ENCODE results near the gene EPB41L5. TPM values are rescaled to one million over a fixed set of nuclear protein-coding genes. Genes with fewer than 3 reads are reported as not detected.

EPB41L5 gene
- total and polyA plus RNA-seq, 9 donors = 9.3 to 39.5 (median 27.1) TPM

- intact Hi-C loops (cut with DNase I) = no loop called here
- TF ChIP-seq, protein P1, sequence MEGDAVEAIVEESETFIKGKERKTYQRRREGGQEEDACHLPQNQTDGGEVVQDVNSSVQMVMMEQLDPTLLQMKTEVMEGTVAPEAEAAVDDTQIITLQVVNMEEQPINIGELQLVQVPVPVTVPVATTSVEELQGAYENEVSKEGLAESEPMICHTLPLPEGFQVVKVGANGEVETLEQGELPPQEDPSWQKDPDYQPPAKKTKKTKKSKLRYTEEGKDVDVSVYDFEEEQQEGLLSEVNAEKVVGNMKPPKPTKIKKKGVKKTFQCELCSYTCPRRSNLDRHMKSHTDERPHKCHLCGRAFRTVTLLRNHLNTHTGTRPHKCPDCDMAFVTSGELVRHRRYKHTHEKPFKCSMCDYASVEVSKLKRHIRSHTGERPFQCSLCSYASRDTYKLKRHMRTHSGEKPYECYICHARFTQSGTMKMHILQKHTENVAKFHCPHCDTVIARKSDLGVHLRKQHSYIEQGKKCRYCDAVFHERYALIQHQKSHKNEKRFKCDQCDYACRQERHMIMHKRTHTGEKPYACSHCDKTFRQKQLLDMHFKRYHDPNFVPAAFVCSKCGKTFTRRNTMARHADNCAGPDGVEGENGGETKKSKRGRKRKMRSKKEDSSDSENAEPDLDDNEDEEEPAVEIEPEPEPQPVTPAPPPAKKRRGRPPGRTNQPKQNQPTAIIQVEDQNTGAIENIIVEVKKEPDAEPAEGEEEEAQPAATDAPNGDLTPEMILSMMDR (IDR thresholded peaks at IDR 0.05) = no peak
- TF ChIP-seq POLR2A (IDR thresholded peaks at IDR 0.05) = no peak
- H3K27ac ChIP-seq = no peak overlapping the region
- DNase-seq = no peak
- no peak overlapping the region for H3K4me3 ChIP-seq
- H3K9me3 ChIP-seq = no peaks in the 10 kb centered on the region
- 94 to 95% (median 95%) methylated on average over 4 of the region's 4 CpGs for WGBS, 3 donors
- no peaks in the 10 kb centered on the region for H3K36me3 ChIP-seq
- no peaks in the 10 kb centered on the region for H3K4me1 ChIP-seq (ENCODE audit: insufficient read depth)
- no peaks in the 10 kb centered on the region for H3K27me3 ChIP-seq
These were observed 91.0 kb downstream of the EPB41L5 start for GRCh38 chr2:120103723-120104467.

- TF ChIP-seq EP300 (IDR thresholded peaks at IDR 0.05) (no peak), POLR2A (IDR thresholded peaks at IDR 0.05) (no peak)
- TF ChIP-seq, protein P1 (IDR thresholded peaks at IDR 0.05) = no peak
- no peak for DNase-seq
- intact Hi-C loops (cut with DNase I) = no loop called here
- Histone ChIP-seq H3K4me3 (no peak overlapping the region), H3K27ac (no peak overlapping the region), H3K27me3 (no peaks in the 10 kb centered on the region), H3K36me3 (no peaks in the 10 kb centered on the region), H3K4me1 (ENCODE audit: insufficient read depth) (no peaks in the 10 kb centered on the region), H3K9me3 (no peaks in the 10 kb centered on the region)
- WGBS, 3 donors = 92 to 95% (median 93%) methylated on average over 1 of the region's 1 CpG
These were observed 91.9 kb downstream of the EPB41L5 start for GRCh38 chr2:120104772-120105171.

- 92 to 95% (median 93%) methylated on average over 2 of the region's 2 CpGs for WGBS, 3 donors
- intact Hi-C loops (cut with DNase I) = no loop called here
These were observed 92.5 kb downstream of the EPB41L5 start for GRCh38 chr2:120105360-120105759.

DNA sequence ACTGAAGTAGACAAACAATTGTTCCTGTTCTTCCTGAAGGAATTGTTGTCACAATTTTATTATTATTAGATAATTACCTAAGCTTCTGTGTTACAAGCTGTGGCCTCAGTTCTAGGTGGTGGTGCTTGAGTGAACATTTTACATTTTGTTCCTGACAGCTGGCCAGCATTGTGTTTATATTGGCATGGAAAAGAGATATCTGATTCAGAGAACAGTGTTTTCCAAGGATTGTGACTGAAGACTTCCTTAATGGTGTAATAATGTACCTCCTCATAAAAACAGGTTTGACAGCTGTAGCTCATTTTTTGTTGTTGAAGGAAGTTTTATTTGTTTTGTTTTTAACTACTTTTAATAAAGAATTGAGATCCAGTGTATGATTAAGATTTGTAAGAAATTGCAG is 95.2 kb downstream of the EPB41L5 start:
- Histone ChIP-seq H3K9me3 (no peaks in the 10 kb centered on the region), H3K4me3 (no peak overlapping the region), H3K27me3 (no peaks in the 10 kb centered on the region), H3K27ac (no peak overlapping the region), H3K4me1 (ENCODE audit: insufficient read depth) (no peaks in the 10 kb centered on the region), H3K36me3 (no peaks in the 10 kb centered on the region)
- peak in 1 of 5 donors; percentile 19 for DNase-seq
- no peak for TF ChIP-seq POLR2A (IDR thresholded peaks at IDR 0.05)
- no peak for TF ChIP-seq EP300 (IDR thresholded peaks at IDR 0.05)
- TF ChIP-seq, protein P1 (IDR thresholded peaks at IDR 0.05) = no peak
- intact Hi-C loops (cut with DNase I) = no loop called here

More at GRCh38 chr2:120105360-120105759, 92.5 kb downstream of the EPB41L5 start:
- H3K27me3 ChIP-seq = no peaks in the 10 kb centered on the region
- no peak for TF ChIP-seq EP300 (IDR thresholded peaks at IDR 0.05)
- TF ChIP-seq POLR2A (IDR thresholded peaks at IDR 0.05) = no peak
- TF ChIP-seq, protein P1 (IDR thresholded peaks at IDR 0.05) = no peak
- H3K4me3 ChIP-seq = no peak overlapping the region
- no peaks in the 10 kb centered on the region for H3K36me3 ChIP-seq
- H3K9me3 ChIP-seq = no peaks in the 10 kb centered on the region
- no peaks in the 10 kb centered on the region for H3K4me1 ChIP-seq (ENCODE audit: insufficient read depth)
- H3K27ac ChIP-seq = no peak overlapping the region
- DNase-seq = no peak

Measured in ovary (tissue), 9 donors.